Stimulated activated naive CD8-positive, alpha-beta T cell treated with anti-CD3 and anti-CD28 coated beads, Interleukin-15, amount 100 ng/mL, for 72 hours (primary cell): ENCODE measurements around the gene PALD1.

Source experiments
- ATAC-seq: fragments of 150-1000 bp; cut with Tn5 transposase; 2 replicates; pipeline ENCODE4 v1.10.0; 2021; ENCODE audit warnings: mild to moderate bottlenecking, moderate library complexity
- DNase-seq, 2 donors: peaks; one replicate each; pipeline ENCODE4 v3.0.0; 2021 to 2022
- H3K27ac Mint-ChIP-seq, 2 donors: one replicate each; pipeline ENCODE4 v1.8.0; 2022; ENCODE audit warnings: mild to moderate bottlenecking in 2 of 2, mixed read lengths in 2 of 2, moderate library complexity in 2 of 2
- H3K27me3 Mint-ChIP-seq: one replicate; pipeline ENCODE4 v1.8.0; 2022; ENCODE audit warnings: mixed read lengths
- H3K4me1 Mint-ChIP-seq: one replicate; pipeline ENCODE4 v1.8.0; 2022; ENCODE audit warnings: mild to moderate bottlenecking, mixed read lengths
- H3K4me3 Mint-ChIP-seq, 2 donors: one replicate each; pipeline ENCODE4 v1.8.0; 2022; ENCODE audit warnings: mild to moderate bottlenecking in 2 of 2, mixed read lengths in 2 of 2, moderate library complexity in 1 of 2
- H3K9me3 Mint-ChIP-seq, 2 donors: one replicate each; pipeline ENCODE4 v1.8.0; 2022; ENCODE audit warnings: mixed read lengths in 2 of 2

Gene PALD1

GRCh38 chr10:70504521-70505358 is 26.2 kb downstream of the PALD1 start:
- H3K4me1 Mint-ChIP-seq: peaks cover 12% of the 10 kb centered on the region
- H3K9me3 Mint-ChIP-seq: no peaks in the 10 kb centered on the region
- H3K27ac Mint-ChIP-seq: no peak overlapping the region
- no peak for ATAC-seq
- no peaks in the 10 kb centered on the region for H3K27me3 Mint-ChIP-seq
- DNase-seq: no peak
- H3K4me3 Mint-ChIP-seq: no peak overlapping the region

GRCh38 chr10:70505908-70506307 is 27.3 kb downstream of the PALD1 start:
- H3K9me3 Mint-ChIP-seq: no peaks in the 10 kb centered on the region
- H3K27ac Mint-ChIP-seq: no peak overlapping the region
- no peak overlapping the region for H3K4me3 Mint-ChIP-seq
- DNase-seq (no peak), ATAC-seq (no peak)
- no peaks in the 10 kb centered on the region for H3K27me3 Mint-ChIP-seq
- H3K4me1 Mint-ChIP-seq: peaks cover 3% of the 10 kb centered on the region

GRCh38 chr10:70507966-70508365 is 29.4 kb downstream of the PALD1 start:
- Mint-ChIP-seq H3K27ac (no peak overlapping the region), H3K9me3 (no peaks in the 10 kb centered on the region), H3K4me3 (no peak overlapping the region), H3K27me3 (no peaks in the 10 kb centered on the region), H3K4me1 (peaks cover 8% of the 10 kb centered on the region)
- no peak for DNase-seq
- no peak for ATAC-seq

GRCh38 chr10:70508912-70509756 is 30.6 kb downstream of the PALD1 start:
- no peak overlapping the region for H3K4me3 Mint-ChIP-seq
- peaks cover 16% of the 10 kb centered on the region for H3K4me1 Mint-ChIP-seq
- no peak for DNase-seq
- no peak for ATAC-seq
- no peaks in the 10 kb centered on the region for H3K27me3 Mint-ChIP-seq
- H3K9me3 Mint-ChIP-seq: no peaks in the 10 kb centered on the region
- H3K27ac Mint-ChIP-seq: no peak overlapping the region

GRCh38 chr10:70509757-70510147 is 31.2 kb downstream of the PALD1 start:
- H3K9me3 Mint-ChIP-seq: no peaks in the 10 kb centered on the region
- H3K27me3 Mint-ChIP-seq: no peaks in the 10 kb centered on the region

GRCh38 chr10:70510453-70510852 is 31.9 kb downstream of the PALD1 start:
- no peak for ATAC-seq
- no peak overlapping the region for H3K4me3 Mint-ChIP-seq
- H3K27me3 Mint-ChIP-seq: no peaks in the 10 kb centered on the region
- H3K4me1 Mint-ChIP-seq: peaks cover 25% of the 10 kb centered on the region
- H3K27ac Mint-ChIP-seq: no peak overlapping the region
- no peaks in the 10 kb centered on the region for H3K9me3 Mint-ChIP-seq
- no peak for DNase-seq

More at GRCh38 chr10:70509757-70510147, 31.2 kb downstream of the PALD1 start:
- Mint-ChIP-seq H3K4me1 (peaks cover 19% of the 10 kb centered on the region), H3K4me3 (no peak overlapping the region), H3K27ac (peak overlapping the region in 1 of 2 donors; percentile 50)
- ATAC-seq: no peak
- no peak for DNase-seq

- H3K4me3 Mint-ChIP-seq: no peak overlapping the region
Observed at GRCh38 chr10:70510904-70511303, 32.3 kb downstream of the PALD1 start.

GRCh38 chr10:70512149-70512639 is 33.6 kb downstream of the PALD1 start:
- Mint-ChIP-seq H3K4me3 (no peak overlapping the region), H3K4me1 (peaks cover 25% of the 10 kb centered on the region), H3K9me3 (no peaks in the 10 kb centered on the region)

More at GRCh38 chr10:70510904-70511303, 32.3 kb downstream of the PALD1 start:
- H3K9me3 Mint-ChIP-seq: no peaks in the 10 kb centered on the region
- no peak for ATAC-seq
- H3K27me3 Mint-ChIP-seq: no peaks in the 10 kb centered on the region
- no peak for DNase-seq
- H3K4me1 Mint-ChIP-seq: peaks cover 25% of the 10 kb centered on the region
- H3K27ac Mint-ChIP-seq: no peak overlapping the region

GRCh38 chr10:70513848-70514309 is 35.3 kb downstream of the PALD1 start:
- DNase-seq (peak in 1 of 2 donors; percentile 33), ATAC-seq (peak; percentile 91)
- no peak overlapping the region for H3K4me3 Mint-ChIP-seq
- no peak overlapping the region for H3K27ac Mint-ChIP-seq
- no peaks in the 10 kb centered on the region for H3K9me3 Mint-ChIP-seq
- H3K27me3 Mint-ChIP-seq: no peaks in the 10 kb centered on the region
- H3K4me1 Mint-ChIP-seq: peaks cover 25% of the 10 kb centered on the region

More at GRCh38 chr10:70512149-70512639, 33.6 kb downstream of the PALD1 start:
- H3K27me3 Mint-ChIP-seq: no peaks in the 10 kb centered on the region
- H3K27ac Mint-ChIP-seq: peak overlapping the region in 1 of 2 donors; percentile 37
- no peak for DNase-seq
- no peak for ATAC-seq

GRCh38 chr10:70514591-70514990 is 36.0 kb downstream of the PALD1 start:
- ATAC-seq: no peak
- no peak for DNase-seq
- Mint-ChIP-seq H3K4me1 (peaks cover 25% of the 10 kb centered on the region), H3K27ac (no peak overlapping the region), H3K4me3 (no peak overlapping the region), H3K9me3 (no peaks in the 10 kb centered on the region), H3K27me3 (no peaks in the 10 kb centered on the region)

GRCh38 chr10:70515035-70515667 is 36.6 kb downstream of the PALD1 start:
- DNase-seq: no peak
- Mint-ChIP-seq H3K27me3 (no peaks in the 10 kb centered on the region), H3K9me3 (no peaks in the 10 kb centered on the region), H3K4me1 (peaks cover 25% of the 10 kb centered on the region), H3K4me3 (no peak overlapping the region), H3K27ac (no peak overlapping the region)
- ATAC-seq: no peak

- no peak for DNase-seq
- peaks cover 13% of the 10 kb centered on the region for H3K4me1 Mint-ChIP-seq
- H3K4me3 Mint-ChIP-seq: no peak overlapping the region
Observed at GRCh38 chr10:70518695-70519094, 40.1 kb downstream of the PALD1 start.

GRCh38 chr10:70523057-70523456 is 44.5 kb downstream of the PALD1 start:
- no peaks in the 10 kb centered on the region for H3K9me3 Mint-ChIP-seq
- no peak for ATAC-seq
- H3K4me3 Mint-ChIP-seq: no peak overlapping the region
- no peaks in the 10 kb centered on the region for H3K27me3 Mint-ChIP-seq
- DNase-seq: no peak
- H3K4me1 Mint-ChIP-seq: no peaks in the 10 kb centered on the region
- no peak overlapping the region for H3K27ac Mint-ChIP-seq

More at GRCh38 chr10:70518695-70519094, 40.1 kb downstream of the PALD1 start:
- Mint-ChIP-seq H3K9me3 (no peaks in the 10 kb centered on the region), H3K27me3 (no peaks in the 10 kb centered on the region), H3K27ac (no peak overlapping the region)
- no peak for ATAC-seq

- ATAC-seq (no peak), DNase-seq (no peak)
- no peak overlapping the region for H3K27ac Mint-ChIP-seq
- H3K27me3 Mint-ChIP-seq: no peaks in the 10 kb centered on the region
- H3K4me1 Mint-ChIP-seq: no peaks in the 10 kb centered on the region
- no peak overlapping the region for H3K4me3 Mint-ChIP-seq
- H3K9me3 Mint-ChIP-seq: no peaks in the 10 kb centered on the region
Observed at GRCh38 chr10:70523549-70523948, 45.0 kb downstream of the PALD1 start.

- Mint-ChIP-seq H3K27ac (no peak overlapping the region), H3K4me3 (no peak overlapping the region), H3K27me3 (no peaks in the 10 kb centered on the region), H3K4me1 (no peaks in the 10 kb centered on the region), H3K9me3 (no peaks in the 10 kb centered on the region)
- DNase-seq (no peak), ATAC-seq (no peak)
Observed at GRCh38 chr10:70528314-70528713, 49.7 kb downstream of the PALD1 start.
